Measurements from ENCODE around the gene MIPOL1.

GRCh38 chr14:37279818-37280217 is 82.1 kb downstream of the MIPOL1 start:
- no peak for TF ChIP-seq CTCF (conservative IDR thresholded peaks at IDR 0.05)
- no peak for TF ChIP-seq EZH2 (IDR thresholded peaks at IDR 0.05; ENCODE audit: low read depth)
